Fibroblast of skin of abdomen (primary cell): ENCODE data around the gene CTDSP2.
"Not testable (repeated sequence)": the region's sequence is repeated elsewhere in the genome, so short reads cannot be mapped to it uniquely, and the experiment has no call there.

ENCODE experiments used
- DNase-seq: peaks from one replicate; pipeline ENCODE4 v3.0.0-alpha.2; 2013

The CTDSP2 gene

DNA sequence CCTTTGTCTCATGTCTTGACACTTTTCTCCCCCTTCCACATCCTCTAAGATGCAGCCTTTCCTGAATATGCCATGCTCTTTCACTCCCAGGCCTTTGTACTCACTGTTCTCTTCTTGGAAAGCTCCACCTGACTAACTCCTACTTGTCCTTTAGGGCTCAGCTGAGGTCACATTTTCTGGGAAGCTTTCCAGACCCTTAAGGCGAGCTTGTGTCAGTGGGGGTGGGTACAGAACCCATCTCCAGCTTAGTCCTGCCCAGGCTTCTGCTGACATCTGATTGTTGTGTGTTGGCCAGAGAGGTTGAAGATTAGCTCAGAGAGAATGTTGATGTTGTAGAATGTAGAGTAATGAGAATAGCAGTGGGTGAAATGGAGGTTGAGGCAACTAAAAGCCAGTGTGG, 66.8 kb downstream of the CTDSP2 start:
- no peak for DNase-seq

GRCh38 chr12:57777911-57778310, 68.6 kb downstream of the CTDSP2 start:
- DNase-seq = no peak

DNA sequence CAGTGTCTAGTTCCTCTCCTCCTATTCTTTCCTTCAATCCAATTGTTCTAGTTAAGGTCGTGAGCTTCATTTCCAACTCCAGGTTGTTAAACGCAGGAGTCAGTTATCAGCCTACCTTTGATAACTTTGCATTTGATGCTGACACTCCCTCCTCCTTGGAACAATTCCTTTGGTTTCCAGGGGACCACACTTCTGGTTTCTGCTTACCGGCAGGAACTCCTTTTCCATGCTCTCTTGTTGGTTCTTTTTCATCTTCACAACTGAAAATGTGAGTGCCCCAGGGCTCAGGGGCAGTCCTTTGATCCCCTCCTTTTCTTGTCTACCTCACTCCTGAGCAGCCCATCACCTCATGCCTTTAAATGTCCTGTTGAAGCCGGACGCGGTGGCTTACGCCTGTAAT, 69.2 kb downstream of the CTDSP2 start:
- no peak for DNase-seq

DNA sequence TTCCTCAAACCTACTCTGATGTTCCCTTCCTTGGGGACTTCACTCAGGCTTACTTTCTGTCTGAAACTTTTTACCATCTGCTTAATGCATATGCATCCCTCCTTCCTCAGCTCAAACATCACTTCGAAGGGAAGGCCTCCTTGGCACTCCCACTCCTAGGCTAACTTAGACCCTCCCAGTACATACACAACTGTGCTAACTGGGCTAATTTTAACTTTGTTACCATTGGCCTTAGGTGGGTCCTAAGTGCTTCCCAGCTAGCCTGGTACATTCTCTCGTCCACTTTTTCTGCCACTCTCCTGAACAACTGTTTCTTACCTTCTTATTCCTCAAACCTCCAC, 70.3 kb downstream of the CTDSP2 start:
- no peak for DNase-seq

- no peak for DNase-seq
These were observed 70.8 kb downstream of the CTDSP2 start for GRCh38 chr12:57775563-57776246.

DNA sequence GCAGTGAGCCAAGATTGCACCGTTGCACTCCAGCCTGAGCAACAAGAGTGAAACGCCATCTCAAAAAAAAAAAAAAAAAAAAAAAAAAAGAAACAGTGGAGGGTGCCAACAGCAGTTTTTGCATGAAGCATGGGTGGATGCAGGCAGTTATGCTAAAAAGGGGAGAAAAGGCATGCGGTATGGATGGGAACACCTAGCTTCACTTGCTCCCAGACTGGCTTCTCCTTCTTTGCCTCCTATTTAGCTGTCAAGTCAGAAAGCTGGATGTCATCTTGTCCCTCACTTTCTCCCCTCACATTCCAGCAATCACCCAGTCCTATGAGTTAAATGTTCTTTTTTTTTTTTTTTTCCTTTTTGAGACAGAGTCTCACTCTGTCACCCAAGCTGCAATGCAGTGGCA, 71.5 kb downstream of the CTDSP2 start:
- no peak for DNase-seq

DNA sequence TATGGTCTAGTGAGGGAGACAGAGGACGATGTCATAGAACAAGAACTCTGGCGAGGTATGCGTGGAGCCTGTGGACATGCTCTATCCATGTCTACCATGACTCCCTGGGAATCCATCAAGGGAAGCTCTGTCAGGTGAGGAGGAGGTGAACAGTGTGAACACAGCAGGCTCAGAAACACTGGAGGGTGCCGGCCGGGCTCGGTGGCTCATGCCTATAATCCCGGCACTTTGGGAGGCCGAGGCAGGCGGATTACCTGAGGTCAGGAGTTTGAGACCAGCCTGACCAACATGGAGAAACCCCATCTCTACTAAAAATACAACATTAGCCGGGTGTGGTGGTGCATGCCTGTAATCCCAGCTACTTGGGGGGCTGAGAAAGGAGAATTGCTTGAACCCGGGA, 71.9 kb downstream of the CTDSP2 start:
- DNase-seq = not testable (repeated sequence)

DNA sequence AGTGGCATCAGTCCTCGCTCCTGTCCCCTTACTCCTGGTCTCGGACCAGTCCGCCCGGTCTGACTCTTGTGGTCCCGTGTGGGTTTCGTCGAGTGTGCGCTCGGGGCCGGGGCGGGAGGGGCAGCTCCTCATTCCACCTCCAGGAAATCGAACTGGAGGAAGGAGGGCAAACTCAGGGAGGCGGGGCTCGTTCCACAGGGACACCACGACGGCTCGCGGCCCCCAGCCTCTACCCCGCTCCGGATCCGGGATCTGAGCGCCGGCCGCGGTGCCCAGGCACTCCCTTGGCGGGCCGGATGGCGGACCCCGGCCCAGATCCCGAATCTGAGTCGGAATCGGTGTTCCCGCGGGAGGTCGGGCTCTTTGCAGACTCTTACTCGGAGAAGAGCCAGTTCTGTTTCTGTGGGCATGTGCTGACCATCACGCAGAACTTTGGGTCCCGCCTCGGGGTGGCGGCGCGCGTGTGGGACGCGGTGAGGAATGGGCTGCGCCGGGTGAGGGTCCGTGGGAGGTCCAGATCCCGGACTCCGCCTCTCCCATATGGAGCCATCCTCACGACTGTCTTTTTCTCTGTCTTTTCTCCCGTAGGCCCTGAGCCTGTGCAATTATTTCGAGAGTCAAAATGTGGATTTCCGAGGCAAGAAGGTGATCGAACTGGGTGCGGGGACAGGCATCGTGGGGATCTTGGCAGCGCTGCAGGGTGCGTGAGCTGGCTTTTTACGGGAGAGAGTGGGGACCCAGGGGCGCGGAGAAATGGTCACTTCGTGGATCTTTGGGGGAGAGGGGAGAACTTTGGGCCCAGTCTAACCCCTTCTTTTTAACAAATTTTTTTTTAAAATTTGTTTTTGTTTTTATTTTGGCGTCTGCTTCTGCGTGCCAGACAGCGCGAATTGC, 73.9 kb downstream of the CTDSP2 start, which contains the start of gene EEF1AKMT3:
EEF1AKMT3 (plus strand) TSS at position 186 of the 894 bp plus-strand sequence; CDS start at position 297, 111 bp downstream.
- peak; percentile 50 for DNase-seq

DNA sequence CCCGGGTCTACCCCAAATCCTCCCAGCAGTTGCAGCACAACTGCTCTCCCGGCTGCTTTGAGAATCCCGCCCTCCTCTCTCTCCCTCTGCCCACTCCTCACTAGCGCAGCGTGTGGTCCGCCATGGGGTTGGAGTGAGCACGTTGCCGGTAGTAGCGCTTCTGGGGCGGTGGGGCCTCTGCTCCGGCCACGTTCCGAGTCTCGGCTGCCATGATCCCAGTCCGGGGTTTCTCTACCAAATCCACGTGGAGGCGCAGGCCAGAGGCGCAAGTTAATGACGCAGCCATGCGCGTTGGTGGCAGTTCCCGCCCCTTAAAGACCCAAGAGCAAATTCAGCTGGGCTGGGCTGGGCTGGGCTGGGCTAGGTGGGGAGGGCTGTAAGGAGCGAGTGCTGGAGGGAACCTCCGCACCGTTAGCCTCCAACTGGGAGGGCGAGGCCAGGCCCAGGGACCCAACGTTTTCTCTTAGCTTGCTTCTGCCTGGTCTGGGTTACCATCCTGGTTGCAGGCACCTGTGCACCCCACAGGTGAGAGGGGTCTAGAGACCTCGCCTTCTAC, 74.6 kb downstream of the CTDSP2 start, which contains the start of gene METTL1:
METTL1 (minus strand) TSS at position 233 of the 556 bp plus-strand sequence; CDS start at position 211, 22 bp downstream.
- DNase-seq = peak; percentile 97

DNA sequence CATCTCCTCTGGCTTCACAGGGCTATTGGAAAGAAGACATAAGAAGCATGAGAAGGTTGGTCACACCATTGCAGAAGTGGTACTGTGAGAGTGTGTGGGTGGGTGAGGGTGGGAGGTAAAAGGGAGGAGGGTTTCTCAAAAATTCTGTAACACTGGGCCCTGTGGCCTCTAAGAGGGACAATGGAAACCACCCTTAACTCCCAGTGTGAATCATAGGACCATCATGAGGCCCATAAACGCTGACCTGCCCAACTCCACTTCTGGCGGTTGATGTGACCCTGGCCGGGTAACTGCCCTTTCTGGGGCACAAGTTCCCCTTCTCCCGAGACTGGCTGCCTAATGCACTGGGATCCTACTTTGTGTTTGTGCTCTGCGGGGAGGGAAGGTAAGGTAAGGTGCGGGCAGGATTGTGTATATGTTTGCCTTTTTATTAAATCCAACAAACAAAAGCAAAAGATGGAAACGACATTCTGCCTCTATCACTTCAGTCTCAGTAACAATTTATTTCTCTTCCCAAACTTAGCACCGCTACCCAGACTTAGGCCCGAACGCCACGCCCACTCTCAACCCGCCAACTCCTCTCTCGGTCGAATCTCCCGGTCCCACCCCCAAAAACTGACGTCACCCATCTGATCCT, 75.2 kb downstream of the CTDSP2 start:
- DNase-seq = peak; percentile 92

DNA sequence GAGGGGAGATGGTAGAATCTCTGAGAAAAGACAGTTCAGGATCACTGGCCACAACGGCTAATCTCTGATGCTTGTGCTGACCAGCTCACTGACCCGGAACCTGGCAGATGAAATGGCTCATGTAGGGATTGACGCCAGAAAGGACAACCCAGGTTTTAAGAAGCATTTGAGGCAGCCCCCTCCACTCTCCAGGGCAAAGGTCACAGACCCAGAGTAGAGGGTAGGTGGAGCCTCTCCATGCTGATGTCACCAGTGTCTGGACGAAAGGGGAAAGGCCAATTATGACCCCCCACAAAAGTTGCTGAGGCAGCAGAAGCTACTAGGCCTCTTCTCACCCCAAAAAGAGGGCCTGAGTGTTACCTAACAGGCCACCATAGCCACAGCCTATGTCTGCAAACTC, 75.8 kb downstream of the CTDSP2 start:
- DNase-seq = no peak
